ENCODE results near the gene IQCC. TPM values are rescaled to one million over a fixed set of nuclear protein-coding genes. Genes with fewer than 3 reads are reported as not detected.
A peak's percentile ranks its signal among the peaks of the same experiment; 100 is the strongest.

The IQCC gene
- total RNA-seq, 4 donors from 2014 or later: 1.00 to 2.0 (median 1.9) TPM; not detected in 1

DNA sequence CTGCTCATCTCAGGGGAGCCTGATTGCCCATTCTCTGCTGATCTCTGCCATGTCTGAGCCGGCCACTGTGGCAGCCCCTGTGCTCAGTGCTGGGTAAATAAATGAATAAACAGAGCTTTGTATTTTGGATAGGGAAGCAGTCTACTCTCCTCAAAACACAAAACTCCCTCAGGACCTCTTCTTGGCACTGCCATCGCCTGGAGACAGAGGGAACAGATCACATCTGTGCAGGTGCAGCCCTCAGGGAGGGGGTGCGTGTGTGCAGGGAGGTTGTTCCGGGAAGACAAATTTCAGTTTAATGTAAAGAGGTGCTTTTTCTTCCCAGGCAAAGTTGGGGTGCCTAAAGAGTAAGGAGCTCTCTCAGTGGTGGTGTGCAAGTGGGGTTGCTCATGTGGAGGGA is 33.9 kb downstream of the IQCC start:
- in situ Hi-C loops (cut with MboI; ENCODE audit: low pct_ligation_motif_present in 1 of 4, low pct_unique_long_range_greater_than_20kb in 1 of 4, low sequenced_read_pairs in 3 of 4): no loop called here
- WGBS, 2 donors (ENCODE audit: low coverage in 1 of 2): 33 to 42% methylated on average over 4 of the region's 4 CpGs
- H3K4me3 ChIP-seq: peak overlapping the region in 1 of 4 donors; percentile 60
- H3K4me1 ChIP-seq: peaks cover 4 to 26% (median 15%) of the 10 kb centered on the region in 4 donors
- no peaks in the 10 kb centered on the region for H3K27me3 ChIP-seq
- intact Hi-C loops (cut with DNase I; ENCODE audit: low total_unique reads): no loop called here
- no peak for TF ChIP-seq POLR2A (IDR thresholded peaks at IDR 0.05)
- TF ChIP-seq, protein P1, sequence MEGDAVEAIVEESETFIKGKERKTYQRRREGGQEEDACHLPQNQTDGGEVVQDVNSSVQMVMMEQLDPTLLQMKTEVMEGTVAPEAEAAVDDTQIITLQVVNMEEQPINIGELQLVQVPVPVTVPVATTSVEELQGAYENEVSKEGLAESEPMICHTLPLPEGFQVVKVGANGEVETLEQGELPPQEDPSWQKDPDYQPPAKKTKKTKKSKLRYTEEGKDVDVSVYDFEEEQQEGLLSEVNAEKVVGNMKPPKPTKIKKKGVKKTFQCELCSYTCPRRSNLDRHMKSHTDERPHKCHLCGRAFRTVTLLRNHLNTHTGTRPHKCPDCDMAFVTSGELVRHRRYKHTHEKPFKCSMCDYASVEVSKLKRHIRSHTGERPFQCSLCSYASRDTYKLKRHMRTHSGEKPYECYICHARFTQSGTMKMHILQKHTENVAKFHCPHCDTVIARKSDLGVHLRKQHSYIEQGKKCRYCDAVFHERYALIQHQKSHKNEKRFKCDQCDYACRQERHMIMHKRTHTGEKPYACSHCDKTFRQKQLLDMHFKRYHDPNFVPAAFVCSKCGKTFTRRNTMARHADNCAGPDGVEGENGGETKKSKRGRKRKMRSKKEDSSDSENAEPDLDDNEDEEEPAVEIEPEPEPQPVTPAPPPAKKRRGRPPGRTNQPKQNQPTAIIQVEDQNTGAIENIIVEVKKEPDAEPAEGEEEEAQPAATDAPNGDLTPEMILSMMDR (IDR thresholded peaks at IDR 0.05): no peak
- no peak for TF ChIP-seq POLR2AphosphoS5 (IDR thresholded peaks at IDR 0.05)
- TF ChIP-seq EP300 (IDR thresholded peaks at IDR 0.05; ENCODE audit: low read depth): no peak
- no peaks in the 10 kb centered on the region for H3K36me3 ChIP-seq
- DNase-seq: peak; percentile 27
- H3K9me3 ChIP-seq: no peaks in the 10 kb centered on the region
- peak overlapping the region; percentile 80 to 94 (median 86) for H3K27ac ChIP-seq

DNA sequence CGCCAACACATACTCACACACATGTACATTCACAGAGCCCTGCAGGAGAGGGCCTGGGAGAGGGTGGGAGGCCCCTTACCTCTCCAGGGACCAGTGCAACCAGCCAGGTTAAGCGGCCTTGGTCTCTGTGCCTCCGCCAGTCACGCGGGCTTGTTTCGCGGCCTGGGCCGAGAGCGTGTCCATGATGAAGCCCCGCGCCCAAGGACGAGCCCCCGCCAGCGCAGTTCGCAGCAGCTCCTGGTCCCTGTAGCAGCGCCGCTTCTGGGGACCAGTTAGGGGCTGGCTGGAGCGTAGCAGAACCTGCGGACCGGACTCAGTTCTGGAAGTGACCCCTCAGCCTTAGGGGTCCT is 34.3 kb downstream of the IQCC start:
- Histone ChIP-seq H3K36me3 (no peaks in the 10 kb centered on the region), H3K4me3 (peak overlapping the region; percentile 57 to 75 (median 64)), H3K27ac (peak overlapping the region; percentile 80 to 94 (median 86)), H3K27me3 (no peaks in the 10 kb centered on the region), H3K4me1 (peaks cover 4 to 26% (median 15%) of the 10 kb centered on the region in 4 donors), H3K9me3 (no peaks in the 10 kb centered on the region)
- peak; percentile 16 for DNase-seq
- 49% methylated on average over 20 of the region's 20 CpGs; no CpG with 5 or more reads in 1 of the 2 donors for WGBS, 2 donors (ENCODE audit: low coverage in 1 of 2)
- in situ Hi-C loops (cut with MboI; ENCODE audit: low pct_ligation_motif_present in 1 of 4, low pct_unique_long_range_greater_than_20kb in 1 of 4, low sequenced_read_pairs in 3 of 4): no loop called here
- TF ChIP-seq EP300 (IDR thresholded peaks at IDR 0.05; ENCODE audit: low read depth) (no peak), POLR2AphosphoS5 (IDR thresholded peaks at IDR 0.05) (no peak), POLR2A (IDR thresholded peaks at IDR 0.05) (no peak)
- TF ChIP-seq, protein P1 (IDR thresholded peaks at IDR 0.05): no peak
- intact Hi-C loops (cut with DNase I; ENCODE audit: low total_unique reads): loop anchor here (5.0 kb wide), 1 partner anchor 53 kb away; the partner anchor contains the start of gene HDAC1

DNA sequence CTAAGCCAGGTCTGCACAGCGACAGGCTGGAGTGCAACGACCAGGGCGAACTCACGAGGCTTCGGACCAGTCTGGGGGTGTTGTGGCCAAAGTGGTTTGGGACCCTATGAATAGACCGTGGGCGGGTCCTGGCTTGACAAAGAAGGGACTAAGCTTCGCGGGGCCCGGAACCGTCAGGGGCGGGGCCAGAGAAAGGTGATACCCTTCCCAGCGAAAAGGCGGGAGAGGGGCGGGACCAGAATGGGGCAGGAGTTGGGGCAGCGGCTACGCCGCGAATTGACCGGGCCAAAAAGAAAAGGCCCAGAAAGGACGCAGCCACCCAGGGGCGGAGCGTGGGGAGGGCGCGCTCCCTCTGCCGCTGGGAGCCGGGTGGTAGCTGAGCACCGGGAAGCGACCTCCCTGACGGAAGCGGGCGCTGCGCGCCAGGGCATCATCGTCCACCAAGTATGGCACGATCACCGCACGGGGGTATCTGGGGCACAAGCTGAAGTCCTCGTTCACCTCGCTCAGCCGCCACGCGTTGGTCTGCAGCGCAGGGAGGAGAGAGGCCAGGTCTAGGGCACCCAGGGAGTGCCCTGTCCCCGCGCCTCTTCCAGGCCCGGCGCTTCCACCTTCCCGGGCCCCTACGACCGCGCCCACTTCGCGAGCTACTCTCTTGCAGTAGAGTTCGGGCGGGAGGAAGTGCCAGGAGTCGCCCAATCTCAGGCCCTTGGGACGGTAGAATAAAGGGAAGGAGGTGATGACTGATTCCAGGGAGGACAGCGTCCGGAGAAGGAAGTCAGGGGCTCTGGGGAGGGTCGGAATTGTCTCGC is 34.9 kb downstream of the IQCC start:
- no peaks in the 10 kb centered on the region for H3K9me3 ChIP-seq
- intact Hi-C loops (cut with DNase I; ENCODE audit: low total_unique reads) (loop anchor here (5.0 kb wide), 1 partner anchor 52 kb away; the partner anchor contains the start of gene HDAC1), in situ Hi-C loops (cut with MboI; ENCODE audit: low pct_ligation_motif_present in 1 of 4, low pct_unique_long_range_greater_than_20kb in 1 of 4, low sequenced_read_pairs in 3 of 4) (no loop called here)
- peaks cover 4 to 26% (median 15%) of the 10 kb centered on the region in 4 donors for H3K4me1 ChIP-seq
- 1% methylated on average over 53 of the region's 62 CpGs; no CpG with 5 or more reads in 1 of the 2 donors for WGBS, 2 donors (ENCODE audit: low coverage in 1 of 2)
- no peaks in the 10 kb centered on the region for H3K27me3 ChIP-seq
- peak overlapping the region; percentile 57 to 75 (median 64) for H3K4me3 ChIP-seq
- TF ChIP-seq EP300 (IDR thresholded peaks at IDR 0.05; ENCODE audit: low read depth): no peak
- peak; percentile 40 to 87 (median 73) for TF ChIP-seq POLR2AphosphoS5 (IDR thresholded peaks at IDR 0.05)
- peak; percentile 59 for TF ChIP-seq POLR2A (IDR thresholded peaks at IDR 0.05)
- TF ChIP-seq, protein P1 (IDR thresholded peaks at IDR 0.05): peak in 4 of 5 experiments; percentile 11 to 43 (median 17)
- peak overlapping the region; percentile 80 to 94 (median 86) for H3K27ac ChIP-seq
- DNase-seq: peak; percentile 87
- H3K36me3 ChIP-seq: no peaks in the 10 kb centered on the region

DNA sequence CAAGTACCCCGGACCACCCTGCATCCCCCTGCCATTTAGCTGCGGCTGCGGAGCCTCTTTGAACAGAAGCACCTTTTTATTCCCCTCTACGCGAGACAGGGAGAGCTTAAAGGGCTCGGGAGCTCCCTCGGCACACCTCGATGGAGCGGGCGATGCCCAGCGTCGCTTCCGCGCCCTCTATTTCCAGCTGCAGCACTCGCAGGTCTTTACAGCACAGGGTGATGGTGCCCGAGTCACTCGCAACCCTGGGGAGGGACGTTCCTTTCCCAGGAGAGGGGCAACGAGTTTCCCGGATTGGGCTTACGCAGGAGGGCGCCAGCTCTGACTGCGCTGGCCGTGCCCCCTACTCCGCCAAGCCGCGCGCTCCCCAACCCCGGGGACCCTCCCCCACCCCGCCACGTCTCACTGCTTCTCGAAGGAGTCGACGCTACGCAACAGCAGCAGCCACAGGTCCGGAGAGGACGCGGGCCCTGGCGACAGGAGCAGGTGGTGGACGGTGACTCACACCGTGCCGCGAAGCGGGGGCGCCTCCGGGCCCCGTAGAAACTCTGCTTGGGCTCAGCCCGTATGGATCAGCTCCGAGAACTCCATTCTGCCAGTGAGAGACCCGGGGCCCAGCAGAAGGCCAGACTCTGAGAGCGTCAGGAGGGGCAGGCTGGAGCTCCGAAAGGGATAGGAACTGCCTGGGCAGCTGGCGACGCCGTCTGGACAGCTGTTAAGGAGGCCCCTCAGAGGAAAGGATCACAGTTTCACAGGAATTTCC is 35.7 kb downstream of the IQCC start:
- Histone ChIP-seq H3K4me1 (peaks cover 4 to 26% (median 15%) of the 10 kb centered on the region in 4 donors), H3K27me3 (no peaks in the 10 kb centered on the region), H3K4me3 (peak overlapping the region; percentile 57 to 75 (median 64)), H3K9me3 (no peaks in the 10 kb centered on the region), H3K27ac (peak overlapping the region; percentile 80 to 94 (median 86)), H3K36me3 (no peaks in the 10 kb centered on the region)
- intact Hi-C loops (cut with DNase I; ENCODE audit: low total_unique reads) (loop anchor here (5.0 kb wide), 1 partner anchor 51 kb away; the partner anchor contains the start of gene HDAC1), in situ Hi-C loops (cut with MboI; ENCODE audit: low pct_ligation_motif_present in 1 of 4, low pct_unique_long_range_greater_than_20kb in 1 of 4, low sequenced_read_pairs in 3 of 4) (no loop called here)
- peak; percentile 73 for DNase-seq
- WGBS, 2 donors (ENCODE audit: low coverage in 1 of 2): 3% methylated on average over 29 of the region's 55 CpGs; no CpG with 5 or more reads in 1 of the 2 donors
- TF ChIP-seq EP300 (IDR thresholded peaks at IDR 0.05; ENCODE audit: low read depth) (no peak), POLR2A (IDR thresholded peaks at IDR 0.05) (peak; percentile 31), POLR2AphosphoS5 (IDR thresholded peaks at IDR 0.05) (no peak)
- TF ChIP-seq, protein P1 (IDR thresholded peaks at IDR 0.05): no peak
